Stimulated activated CD4-positive, alpha-beta T cell treated with anti-CD3 and anti-CD28 coated beads, Interleukin-15, amount 100 ng/mL, for 1 hour (primary cell): ENCODE data around the gene CREBBP.
A peak's percentile ranks its signal among the peaks of the same experiment; 100 is the strongest.

Experiments
- DNase-seq, 2 donors: peaks; one replicate each; pipeline ENCODE4 v3.0.0-alpha.2; 2020; ENCODE audit warnings: low read depth in 1 of 2, low spot score in 1 of 2

CREBBP gene

GRCh38 chr16:3879887-3880564 lies 487 bp downstream of the CREBBP start:
- DNase-seq: peak; percentile 49 to 66

- DNase-seq: no peak
These were observed 1.1 kb downstream of the CREBBP start for GRCh38 chr16:3879258-3879886.

- no peak for DNase-seq
These were observed 1.9 kb downstream of the CREBBP start for GRCh38 chr16:3878610-3879009.

- no peak for DNase-seq
These were observed 3.8 kb downstream of the CREBBP start for GRCh38 chr16:3876695-3877094.

GRCh38 chr16:3876160-3876559 lies 4.4 kb downstream of the CREBBP start:
- DNase-seq: no peak

GRCh38 chr16:3874794-3875692 lies 5.5 kb downstream of the CREBBP start:
- no peak for DNase-seq

- DNase-seq: no peak
These were observed 6.3 kb downstream of the CREBBP start for GRCh38 chr16:3874242-3874641.

GRCh38 chr16:3873482-3874173 lies 6.9 kb downstream of the CREBBP start:
- no peak for DNase-seq

- DNase-seq: no peak
These were observed 8.2 kb downstream of the CREBBP start for GRCh38 chr16:3872216-3872895.

- no peak for DNase-seq
These were observed 11.5 kb downstream of the CREBBP start for GRCh38 chr16:3868967-3869366.

- DNase-seq: no peak
These were observed 12.0 kb downstream of the CREBBP start for GRCh38 chr16:3868556-3868955.

GRCh38 chr16:3866703-3867431 lies 13.6 kb downstream of the CREBBP start:
- DNase-seq: no peak

GRCh38 chr16:3865241-3865640 lies 15.3 kb downstream of the CREBBP start:
- no peak for DNase-seq

GRCh38 chr16:3864562-3864961 lies 16.0 kb downstream of the CREBBP start:
- no peak for DNase-seq

- DNase-seq: no peak
These were observed 16.9 kb downstream of the CREBBP start for GRCh38 chr16:3863587-3863986.

- DNase-seq: no peak
These were observed 18.6 kb downstream of the CREBBP start for GRCh38 chr16:3861808-3862451.

GRCh38 chr16:3859889-3860288 lies 20.6 kb downstream of the CREBBP start:
- no peak for DNase-seq

- DNase-seq: no peak
These were observed 21.7 kb downstream of the CREBBP start for GRCh38 chr16:3858801-3859200.

- DNase-seq: no peak
These were observed 23.1 kb downstream of the CREBBP start for GRCh38 chr16:3857189-3858043.
